Coronary artery (tissue), 2 donors: Measurements from ENCODE around the gene USHBP1.

Experiments used
- DNase-seq: peaks from one replicate; pipeline ENCODE4 v3.0.0-alpha.2; 2017; ENCODE audit warnings: low spot score
- H3K27ac ChIP-seq, 2 donors: fragments of 200-600 bp; sonication (generic); one replicate each; pipeline ENCODE4 v1.5.1; 2016 to 2019
- H3K4me3 ChIP-seq: fragments of 200-600 bp; sonication (generic); 2 replicates; pipeline ENCODE4 v1.5.1; 2016; ENCODE audit warnings: mild to moderate bottlenecking, moderate library complexity
- TF ChIP-seq, protein P1 (sequence below): fragments of 200-600 bp; sonication (generic); IDR thresholded peaks from one replicate; pipeline ENCODE4 v1.5.1; 2019; ENCODE audit warnings: antibody characterized with exemption

USHBP1 gene

GRCh38 chr19:17243830-17244617 lies 20.5 kb downstream of the USHBP1 start:
- peak overlapping the region; percentile 61 to 91 for H3K27ac ChIP-seq
- no peak for DNase-seq
- TF ChIP-seq, protein P1, sequence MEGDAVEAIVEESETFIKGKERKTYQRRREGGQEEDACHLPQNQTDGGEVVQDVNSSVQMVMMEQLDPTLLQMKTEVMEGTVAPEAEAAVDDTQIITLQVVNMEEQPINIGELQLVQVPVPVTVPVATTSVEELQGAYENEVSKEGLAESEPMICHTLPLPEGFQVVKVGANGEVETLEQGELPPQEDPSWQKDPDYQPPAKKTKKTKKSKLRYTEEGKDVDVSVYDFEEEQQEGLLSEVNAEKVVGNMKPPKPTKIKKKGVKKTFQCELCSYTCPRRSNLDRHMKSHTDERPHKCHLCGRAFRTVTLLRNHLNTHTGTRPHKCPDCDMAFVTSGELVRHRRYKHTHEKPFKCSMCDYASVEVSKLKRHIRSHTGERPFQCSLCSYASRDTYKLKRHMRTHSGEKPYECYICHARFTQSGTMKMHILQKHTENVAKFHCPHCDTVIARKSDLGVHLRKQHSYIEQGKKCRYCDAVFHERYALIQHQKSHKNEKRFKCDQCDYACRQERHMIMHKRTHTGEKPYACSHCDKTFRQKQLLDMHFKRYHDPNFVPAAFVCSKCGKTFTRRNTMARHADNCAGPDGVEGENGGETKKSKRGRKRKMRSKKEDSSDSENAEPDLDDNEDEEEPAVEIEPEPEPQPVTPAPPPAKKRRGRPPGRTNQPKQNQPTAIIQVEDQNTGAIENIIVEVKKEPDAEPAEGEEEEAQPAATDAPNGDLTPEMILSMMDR: no peak
- H3K4me3 ChIP-seq: peak overlapping the region; percentile 98

DNA sequence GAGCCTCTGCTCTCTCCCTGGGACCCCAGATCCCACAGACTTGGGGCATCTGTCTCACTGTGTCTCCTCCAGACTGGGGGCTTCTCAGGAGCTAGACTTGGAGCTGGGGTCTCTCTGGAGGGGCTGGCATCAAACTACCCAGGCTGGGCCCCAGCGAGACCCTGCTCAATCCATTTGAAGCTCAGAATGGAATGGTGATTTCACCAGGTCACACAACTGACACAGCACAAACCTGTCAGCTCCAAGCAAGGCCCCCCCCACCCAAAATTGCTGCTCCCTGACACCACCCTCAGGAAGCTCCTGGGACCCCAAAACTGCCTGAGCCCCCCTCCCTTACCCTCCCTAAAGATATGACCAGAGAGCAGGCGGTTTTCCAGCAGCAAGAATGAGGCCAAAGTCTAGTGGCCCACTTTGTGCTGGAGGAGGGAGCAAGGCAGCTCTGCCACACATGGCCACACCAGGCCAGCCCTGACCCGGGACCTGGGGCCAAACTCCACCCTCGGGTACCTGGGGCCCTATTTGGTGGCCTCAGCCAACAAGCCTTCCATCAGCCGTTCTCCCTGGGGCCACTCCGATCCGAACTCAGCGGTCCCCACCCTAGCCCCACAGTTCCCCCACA lies 21.2 kb downstream of the USHBP1 start:
- Histone ChIP-seq H3K27ac (peak overlapping the region; percentile 61 to 91), H3K4me3 (peak overlapping the region; percentile 98)
- DNase-seq: no peak
- TF ChIP-seq, protein P1: no peak

DNA sequence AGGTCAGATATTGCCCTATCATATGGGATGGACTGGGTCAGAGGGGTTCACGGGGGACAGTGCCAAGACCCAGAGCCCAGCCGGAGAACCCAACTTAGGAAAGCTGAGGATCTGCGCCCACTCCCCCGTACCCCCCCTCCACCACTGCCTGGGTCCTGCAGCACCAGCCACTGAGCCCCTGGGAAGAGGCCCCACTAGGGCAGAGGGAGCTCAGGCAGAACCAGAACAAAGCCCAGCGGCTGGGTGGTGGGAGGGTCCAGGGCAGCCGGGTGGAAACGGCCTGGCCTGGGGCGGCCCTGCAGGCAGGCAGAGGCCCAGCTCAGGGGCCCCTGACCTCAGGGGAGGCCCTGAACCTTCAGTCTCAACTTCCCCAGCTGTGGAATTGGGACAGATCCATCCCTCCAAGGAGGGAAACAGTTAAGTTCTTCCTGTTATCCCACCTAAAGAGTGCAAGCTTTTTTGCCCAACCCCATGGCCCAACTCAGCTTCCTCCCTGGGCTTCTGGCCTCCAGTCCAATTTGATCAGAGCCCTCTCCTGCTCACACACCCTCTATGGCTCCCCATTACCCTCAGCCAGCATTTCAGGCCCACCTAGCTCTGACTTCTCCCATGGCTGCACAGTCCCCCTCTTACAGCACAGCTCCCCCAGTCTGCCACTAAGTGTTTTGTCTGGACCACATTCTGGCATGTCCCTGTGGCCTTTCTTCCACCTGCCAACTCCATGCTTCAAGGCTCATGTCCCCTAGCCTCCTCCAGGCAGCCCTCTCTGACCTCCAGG lies 21.9 kb downstream of the USHBP1 start:
- peak overlapping the region; percentile 6 for H3K4me3 ChIP-seq
- DNase-seq: no peak
- TF ChIP-seq, protein P1: no peak
- peak overlapping the region; percentile 61 to 91 for H3K27ac ChIP-seq

- TF ChIP-seq, protein P1: no peak
- no peak overlapping the region for H3K4me3 ChIP-seq
- DNase-seq: no peak
- H3K27ac ChIP-seq: peak overlapping the region in 1 of 2 donors; percentile 80
Measured at GRCh38 chr19:17240826-17241399, 23.6 kb downstream of the USHBP1 start.

GRCh38 chr19:17240062-17240752 lies 24.3 kb downstream of the USHBP1 start:
- Histone ChIP-seq H3K27ac (no peak overlapping the region), H3K4me3 (no peak overlapping the region)
- TF ChIP-seq, protein P1: no peak
- no peak for DNase-seq
